ENCODE data around the gene SSC5D.

Gene SSC5D

GRCh38 chr19:55485439-55486011 is 2.7 kb upstream of the SSC5D start:
- Histone ChIP-seq H3K27ac (peak overlapping the region; percentile 57), H3K36me3 (replicated peaks) (peaks cover 9% of the 10 kb centered on the region), H3K27me3 (replicated peaks) (no peaks in the 10 kb centered on the region), H3K4me3 (ENCODE audit: low read depth, low read length) (peak overlapping the region; percentile 68)
- no peak for TF ChIP-seq CTCF (IDR thresholded peaks at IDR 0.05; ENCODE audit: low read depth, low read length, missing control alignments)
- no peak for DNase-seq
- in situ Hi-C loops (cut with HindIII; ENCODE audit: low pct_ligation_motif_present, low sequenced_read_pairs) = no loop called here

GRCh38 chr19:55486043-55486970 is 1.9 kb upstream of the SSC5D start:
- in situ Hi-C loops (cut with HindIII; ENCODE audit: low pct_ligation_motif_present, low sequenced_read_pairs) = no loop called here
- TF ChIP-seq CTCF (IDR thresholded peaks at IDR 0.05; ENCODE audit: low read depth, low read length, missing control alignments) = no peak
- Histone ChIP-seq H3K27ac (peak overlapping the region; percentile 84), H3K36me3 (replicated peaks) (peaks cover 9% of the 10 kb centered on the region), H3K27me3 (replicated peaks) (no peaks in the 10 kb centered on the region), H3K4me3 (ENCODE audit: low read depth, low read length) (peak overlapping the region; percentile 20)
- DNase-seq = no peak

- peak; percentile 88 for DNase-seq
- H3K4me3 ChIP-seq (ENCODE audit: low read depth, low read length) = peak overlapping the region; percentile 9
Observed at GRCh38 chr19:55486971-55487923, 989 bp upstream of the SSC5D start.

GRCh38 chr19:55488986-55489710 is 912 bp downstream of the SSC5D start:
- no peak for TF ChIP-seq CTCF (IDR thresholded peaks at IDR 0.05; ENCODE audit: low read depth, low read length, missing control alignments)
- no peak overlapping the region for H3K4me3 ChIP-seq (ENCODE audit: low read depth, low read length)
- in situ Hi-C loops (cut with HindIII; ENCODE audit: low pct_ligation_motif_present, low sequenced_read_pairs) = no loop called here
- DNase-seq = no peak
- H3K27me3 ChIP-seq (replicated peaks) = no peaks in the 10 kb centered on the region
- H3K27ac ChIP-seq = no peak overlapping the region
- no peaks in the 10 kb centered on the region for H3K36me3 ChIP-seq (replicated peaks)

More at GRCh38 chr19:55486971-55487923, 989 bp upstream of the SSC5D start:
- in situ Hi-C loops (cut with HindIII; ENCODE audit: low pct_ligation_motif_present, low sequenced_read_pairs) = no loop called here
- no peak for TF ChIP-seq CTCF (IDR thresholded peaks at IDR 0.05; ENCODE audit: low read depth, low read length, missing control alignments)
- Histone ChIP-seq H3K27me3 (replicated peaks) (no peaks in the 10 kb centered on the region), H3K27ac (peak overlapping the region; percentile 84), H3K36me3 (replicated peaks) (peaks cover 6% of the 10 kb centered on the region)
